ENCODE results near the gene ANK3.

The ANK3 gene

DNA sequence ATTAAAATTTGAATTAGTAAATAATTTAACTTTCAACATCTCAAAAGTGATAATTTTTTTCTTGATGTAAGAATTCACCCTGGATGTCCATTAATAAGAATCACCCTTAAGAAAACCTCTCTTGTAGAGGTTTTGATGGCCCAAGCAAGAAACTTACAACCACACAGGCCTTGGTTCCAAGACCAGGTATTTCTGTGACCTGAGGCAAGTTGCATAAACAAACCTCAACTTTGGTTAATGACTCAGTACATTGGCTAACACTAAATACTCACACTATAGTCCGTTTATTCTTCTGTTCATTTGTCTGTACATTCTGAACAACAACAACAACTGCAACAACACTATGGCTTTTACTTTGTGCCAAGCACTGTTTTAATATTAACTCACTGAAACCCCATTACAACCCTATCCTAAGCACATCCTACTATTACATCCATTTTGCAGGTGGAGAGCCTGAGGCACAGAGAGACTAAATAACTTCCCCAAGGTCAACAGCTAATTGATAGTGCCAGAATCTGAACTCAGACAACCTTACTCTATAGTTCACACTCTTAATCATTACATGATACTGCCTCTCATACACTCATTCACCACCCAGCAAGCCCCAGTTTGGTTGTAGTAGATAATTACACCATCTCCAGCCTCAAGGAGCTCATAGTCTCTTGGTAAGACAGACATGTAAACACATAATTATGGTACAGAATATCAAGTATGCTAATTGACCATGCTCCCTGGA is 6.6 kb downstream of the ANK3 start:
- DNase-seq (ENCODE audit: low read depth): peak; percentile 50
- no peak overlapping the region for H3K4me3 ChIP-seq (ENCODE audit: low read length)
- TF ChIP-seq, protein P1, sequence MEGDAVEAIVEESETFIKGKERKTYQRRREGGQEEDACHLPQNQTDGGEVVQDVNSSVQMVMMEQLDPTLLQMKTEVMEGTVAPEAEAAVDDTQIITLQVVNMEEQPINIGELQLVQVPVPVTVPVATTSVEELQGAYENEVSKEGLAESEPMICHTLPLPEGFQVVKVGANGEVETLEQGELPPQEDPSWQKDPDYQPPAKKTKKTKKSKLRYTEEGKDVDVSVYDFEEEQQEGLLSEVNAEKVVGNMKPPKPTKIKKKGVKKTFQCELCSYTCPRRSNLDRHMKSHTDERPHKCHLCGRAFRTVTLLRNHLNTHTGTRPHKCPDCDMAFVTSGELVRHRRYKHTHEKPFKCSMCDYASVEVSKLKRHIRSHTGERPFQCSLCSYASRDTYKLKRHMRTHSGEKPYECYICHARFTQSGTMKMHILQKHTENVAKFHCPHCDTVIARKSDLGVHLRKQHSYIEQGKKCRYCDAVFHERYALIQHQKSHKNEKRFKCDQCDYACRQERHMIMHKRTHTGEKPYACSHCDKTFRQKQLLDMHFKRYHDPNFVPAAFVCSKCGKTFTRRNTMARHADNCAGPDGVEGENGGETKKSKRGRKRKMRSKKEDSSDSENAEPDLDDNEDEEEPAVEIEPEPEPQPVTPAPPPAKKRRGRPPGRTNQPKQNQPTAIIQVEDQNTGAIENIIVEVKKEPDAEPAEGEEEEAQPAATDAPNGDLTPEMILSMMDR (conservative IDR thresholded peaks at IDR 0.05; ENCODE audit: low read length): no peak

DNA sequence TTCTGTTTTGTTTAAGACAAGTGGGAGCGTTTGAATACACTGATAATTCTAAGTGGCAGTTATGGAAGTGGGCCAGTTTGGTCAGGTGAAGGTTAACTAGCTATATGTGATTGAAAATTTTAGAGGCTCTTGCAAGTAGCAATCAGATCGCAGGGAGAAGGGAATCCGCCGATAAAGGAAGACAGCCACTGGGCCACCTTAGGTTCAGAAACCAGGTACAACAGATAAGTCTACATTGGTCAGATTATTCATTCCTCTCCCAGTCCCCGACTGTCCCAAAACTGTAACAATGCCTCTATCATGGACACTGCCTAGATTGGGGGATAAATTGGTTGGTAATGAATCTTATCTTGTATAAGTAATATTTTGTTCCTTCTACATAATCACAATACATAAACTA is 8.9 kb downstream of the ANK3 start:
- no peak overlapping the region for H3K4me3 ChIP-seq (ENCODE audit: low read length)
- TF ChIP-seq, protein P1 (conservative IDR thresholded peaks at IDR 0.05; ENCODE audit: low read length): no peak
- no peak for DNase-seq (ENCODE audit: low read depth)

DNA sequence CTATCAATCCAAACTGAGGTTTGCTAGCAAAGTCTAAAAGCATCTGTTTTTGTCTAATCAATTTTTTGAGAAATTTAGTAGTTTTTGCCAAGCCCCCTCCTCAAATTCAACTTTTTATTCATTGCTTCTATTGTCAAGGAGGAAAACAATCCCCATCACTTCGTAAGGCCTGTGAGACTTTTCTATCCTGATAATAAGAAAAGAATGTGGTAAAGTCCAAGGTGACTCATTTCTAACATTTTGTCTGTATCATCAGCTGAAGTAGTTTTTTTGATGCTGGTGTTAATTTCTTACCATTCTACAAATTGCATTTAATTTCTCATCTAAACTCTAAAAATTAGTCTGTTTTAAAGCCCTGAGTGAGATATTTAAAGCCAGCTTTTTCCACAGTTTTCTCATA is 11.7 kb downstream of the ANK3 start:
- TF ChIP-seq, protein P1 (conservative IDR thresholded peaks at IDR 0.05; ENCODE audit: low read length): no peak
- H3K4me3 ChIP-seq (ENCODE audit: low read length): no peak overlapping the region
- peak; percentile 31 for DNase-seq (ENCODE audit: low read depth)

DNA sequence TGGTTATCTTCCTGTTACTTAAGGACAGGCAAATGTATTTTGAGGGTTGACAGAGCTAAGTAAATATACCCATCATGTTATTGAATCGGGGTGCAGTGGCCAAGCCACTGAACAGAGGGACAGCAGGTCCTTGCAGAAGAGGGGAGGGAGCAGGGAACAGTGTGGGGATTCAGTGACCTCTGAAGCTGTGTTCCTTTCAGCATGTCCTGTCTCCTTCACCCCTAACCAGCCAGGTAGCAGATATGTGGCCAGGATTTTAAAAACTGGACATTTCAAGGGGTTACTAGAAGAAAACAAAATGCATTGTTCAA is 12.7 kb downstream of the ANK3 start:
- no peak for DNase-seq (ENCODE audit: low read depth)
- no peak overlapping the region for H3K4me3 ChIP-seq (ENCODE audit: low read length)
- TF ChIP-seq, protein P1 (conservative IDR thresholded peaks at IDR 0.05; ENCODE audit: low read length): no peak

DNA sequence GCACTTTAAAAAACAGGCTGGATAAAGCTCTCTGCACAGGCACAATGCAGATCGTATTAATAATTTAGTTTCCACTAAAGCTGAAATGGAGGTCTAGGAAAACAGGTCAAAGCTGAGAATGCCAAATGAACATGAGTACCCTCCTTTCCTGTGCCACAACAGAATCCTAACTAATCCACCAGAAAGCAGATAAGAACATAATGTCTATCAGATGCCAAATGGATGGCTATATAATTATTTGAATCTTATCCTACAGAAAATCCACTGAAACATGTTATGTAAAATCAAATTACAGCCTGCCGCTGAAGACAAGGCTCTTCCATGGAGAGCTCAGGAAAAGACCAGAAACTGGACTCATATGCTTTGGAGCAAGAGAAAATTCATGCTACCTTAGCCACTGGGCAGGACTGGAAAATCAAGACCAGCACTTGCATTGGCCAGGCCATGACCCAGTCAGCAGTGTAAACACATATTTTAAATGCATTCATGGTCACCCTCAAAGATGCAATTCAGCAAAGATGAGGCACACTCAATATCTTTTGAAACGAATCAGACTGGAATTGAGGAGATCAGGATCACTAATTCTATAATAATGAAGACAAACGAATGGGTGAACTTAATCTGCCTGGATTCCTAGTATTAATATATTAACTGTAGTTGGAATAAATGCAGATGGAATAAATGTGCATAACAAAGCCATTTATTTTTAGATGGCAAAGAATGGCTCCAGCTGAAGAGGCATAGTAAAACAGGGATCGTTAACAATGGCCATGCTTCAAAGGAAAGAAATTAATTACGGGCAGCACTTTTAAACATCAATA is 13.2 kb downstream of the ANK3 start:
- DNase-seq (ENCODE audit: low read depth): no peak
- no peak overlapping the region for H3K4me3 ChIP-seq (ENCODE audit: low read length)
- TF ChIP-seq, protein P1 (conservative IDR thresholded peaks at IDR 0.05; ENCODE audit: low read length): no peak

DNA sequence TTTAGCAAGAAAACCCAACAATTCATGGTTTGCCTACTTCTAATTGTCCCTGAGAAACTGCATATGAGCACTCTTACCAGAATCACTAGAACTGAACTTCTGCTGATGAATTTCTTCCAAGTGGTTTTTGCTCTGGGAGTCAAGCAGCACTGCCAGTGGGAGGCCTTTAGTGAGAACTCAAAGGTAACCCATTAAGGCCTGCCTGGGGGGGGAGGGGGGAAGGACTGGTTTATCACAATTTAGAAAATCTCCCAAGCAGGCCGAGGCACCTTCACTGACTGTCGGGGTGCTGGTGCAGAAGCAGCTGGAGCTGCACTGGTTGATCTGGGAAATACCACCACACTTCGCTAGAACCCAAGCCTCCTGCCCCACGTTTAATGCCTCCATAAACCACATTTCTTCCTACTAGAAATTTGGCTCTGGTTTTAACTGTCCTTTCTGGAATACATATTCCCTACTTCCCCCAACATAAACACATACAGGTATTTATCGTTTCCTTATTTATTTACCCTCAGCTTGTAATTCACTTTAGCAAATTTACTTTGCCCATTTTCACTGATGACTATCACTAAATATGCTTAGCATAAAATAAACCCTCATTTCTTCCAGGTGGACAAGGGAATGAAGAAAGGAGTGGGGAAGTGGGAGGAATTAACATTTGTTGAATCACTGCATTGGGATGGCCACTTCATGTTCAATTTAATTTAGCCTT is 14.2 kb downstream of the ANK3 start:
- no peak overlapping the region for H3K4me3 ChIP-seq (ENCODE audit: low read length)
- TF ChIP-seq, protein P1 (conservative IDR thresholded peaks at IDR 0.05; ENCODE audit: low read length): no peak
- DNase-seq (ENCODE audit: low read depth): no peak
